HepG2 (cell line): ENCODE data around the gene RAB1B. TPM values are rescaled to one million over a fixed set of nuclear protein-coding genes. Genes with fewer than 3 reads are reported as not detected.

Experiments
- ARHGAP35 ChIP-seq: sonication (generic); formaldehyde crosslinking; IDR thresholded peaks from 2 replicates; pipeline ENCODE4 v1.9.0; 2022; ENCODE audit warnings: mild to moderate bottlenecking, inconsistent platforms, moderate library complexity, missing genetic modification reagents, borderline replicate concordance
- ATF7 ChIP-seq, 2 experiments: fragments of 450-650 bp in 1 of 2; sonication (generic) in 1 of 2; formaldehyde crosslinking in 1 of 2; IDR thresholded peaks; 2 replicates each; pipeline versions ENCODE4 v1.4.0 to v1.6.1; 2016 to 2020; ENCODE audit warnings: antibody characterized with exemption in 1 of 2, mild to moderate bottlenecking in 1 of 2, missing genetic modification reagents in 1 of 2
- CBX2 ChIP-seq, 2 experiments: fragments of 200-600 bp in 1 of 2; sonication (generic); formaldehyde crosslinking in 1 of 2; IDR thresholded peaks; 2 replicates each; pipeline versions ENCODE4 v1.7.0 to v1.8.1; 2018 to 2022; ENCODE audit warnings: low read depth in 2 of 2, low read length in 1 of 2, mild to moderate bottlenecking in 1 of 2, missing genetic modification reagents in 1 of 2
- CCAR2 ChIP-seq: fragments of 200-400 bp; formaldehyde crosslinking; optimal IDR thresholded peaks from 2 replicates; pipeline ENCODE3; 2018; ENCODE audit warnings: low read depth, mild to moderate bottlenecking, low read length, moderate library complexity
- ELF1 ChIP-seq: sonication (generic); formaldehyde crosslinking; IDR thresholded peaks from 2 replicates; pipeline ENCODE4 v1.4.0; 2020; ENCODE audit warnings: missing genetic modification reagents
- HOXA7 ChIP-seq: sonication (generic); formaldehyde crosslinking; IDR thresholded peaks from 2 replicates; pipeline ENCODE4 v1.8.1; 2022; ENCODE audit warnings: mild to moderate bottlenecking, missing genetic modification reagents, moderate library complexity
- KAT2B ChIP-seq: fragments of 150-350 bp; IDR thresholded peaks from 2 replicates; pipeline ENCODE4 v1.6.1; 2014; ENCODE audit warnings: low read depth, low read length, borderline replicate concordance
- KLF9 ChIP-seq: IDR thresholded peaks from 2 replicates; pipeline ENCODE4 v1.6.1; 2016; ENCODE audit warnings: low read depth
- MZF1 ChIP-seq: sonication (generic); formaldehyde crosslinking; IDR thresholded peaks from 2 replicates; pipeline ENCODE4 v1.8.1; 2023; ENCODE audit warnings: mild to moderate bottlenecking, missing genetic modification reagents, borderline replicate concordance
- NFE2 ChIP-seq: sonication (generic); formaldehyde crosslinking; IDR thresholded peaks from 2 replicates; pipeline ENCODE4 v1.4.0; 2020; ENCODE audit warnings: missing genetic modification reagents
- PHF5A ChIP-seq: IDR thresholded peaks from one replicate; pipeline ENCODE4 v1.6.1; 2018; ENCODE audit warnings: low read depth, missing genetic modification reagents; ENCODE audit not compliant: unreplicated experiment
- REXO4 ChIP-seq: sonication (generic); formaldehyde crosslinking; IDR thresholded peaks from 2 replicates; pipeline ENCODE4 v1.8.0; 2022; ENCODE audit warnings: missing genetic modification reagents, mild to moderate bottlenecking, borderline replicate concordance
- SCMH1 ChIP-seq: sonication (generic); formaldehyde crosslinking; IDR thresholded peaks from 2 replicates; pipeline ENCODE4 v1.9.0; 2021; ENCODE audit warnings: missing genetic modification reagents, mild to moderate bottlenecking, borderline replicate concordance
- ZBTB42 ChIP-seq: sonication (generic); formaldehyde crosslinking; IDR thresholded peaks from 2 replicates; pipeline ENCODE4 v1.5.0; 2020; ENCODE audit warnings: mild to moderate bottlenecking, missing genetic modification reagents
- ZFP41 ChIP-seq: sonication (generic); formaldehyde crosslinking; IDR thresholded peaks from 2 replicates; pipeline ENCODE4 v1.4.0; 2020; ENCODE audit warnings: mild to moderate bottlenecking, missing genetic modification reagents, borderline replicate concordance
- ZNF136 ChIP-seq: sonication (generic); formaldehyde crosslinking; IDR thresholded peaks from 2 replicates; pipeline ENCODE4 v1.8.1; 2022; ENCODE audit warnings: low read depth, mild to moderate bottlenecking, moderate library complexity, missing genetic modification reagents
- ZNF367 ChIP-seq: sonication (generic); formaldehyde crosslinking; IDR thresholded peaks from 2 replicates; pipeline ENCODE4 v1.4.0; 2020; ENCODE audit warnings: missing genetic modification reagents, borderline replicate concordance
- ZNF605 ChIP-seq: sonication (generic); formaldehyde crosslinking; IDR thresholded peaks from 2 replicates; pipeline ENCODE4 v1.8.0; 2022; ENCODE audit warnings: mild to moderate bottlenecking, missing genetic modification reagents
- ZNF652 ChIP-seq: IDR thresholded peaks from 2 replicates; pipeline ENCODE4 v1.6.1; 2016; ENCODE audit warnings: low read depth, borderline replicate concordance
- ZNF678 ChIP-seq: sonication (generic); formaldehyde crosslinking; IDR thresholded peaks from 2 replicates; pipeline ENCODE4 v1.4.0; 2020; ENCODE audit warnings: mild to moderate bottlenecking, missing genetic modification reagents
- ZNF720 ChIP-seq: sonication (generic); formaldehyde crosslinking; IDR thresholded peaks from 2 replicates; pipeline ENCODE4 v1.4.0; 2020; ENCODE audit warnings: missing genetic modification reagents
- ZSCAN12 ChIP-seq: sonication (generic); formaldehyde crosslinking; IDR thresholded peaks from 2 replicates; pipeline ENCODE4 v1.9.0; 2021; ENCODE audit warnings: mild to moderate bottlenecking, missing genetic modification reagents
- polyA plus RNA-seq, 8 experiments: library from polyadenylated mRNA; depleted of rRNA in 3 of 8; stranded (reverse) in 7 of 8; unstranded in 1 of 8; fragments of >200 nt; fragmentation: Illumina TruSeq in 4 of 8; extraction: Trizol in 4 of 8; gene quantifications; 2 replicates each; pipeline versions ENCODE4 v1.2.1 to v1.2.3, GENCODE V29; 2011 to 2016; ENCODE audit warnings: low read depth in 4 of 8, missing spikeins in 1 of 8, mixed read lengths in 1 of 8; ENCODE audit not compliant: insufficient read depth in 1 of 8
- total RNA-seq, 5 experiments: library from RNA; depleted of rRNA; stranded (reverse); fragments of >200 nt; fragmentation: Illumina TruSeq; extraction: Trizol; gene quantifications; 2 replicates each; pipeline ENCODE4 v1.2.3, GENCODE V29; 2016; ENCODE audit warnings: low read depth in 1 of 5
- TF ChIP-seq, protein P1 (sequence below), 2 experiments: sonication (generic) in 1 of 2; formaldehyde crosslinking in 1 of 2; IDR thresholded peaks; 2 replicates each; pipeline versions ENCODE4 v1.4.0 to v1.6.1; 2016 to 2020; ENCODE audit warnings: borderline replicate concordance in 1 of 2, low read depth in 1 of 2, mild to moderate bottlenecking in 1 of 2, missing genetic modification reagents in 1 of 2
- TF ChIP-seq, protein P2 (sequence below): sonication (generic); formaldehyde crosslinking; IDR thresholded peaks from 2 replicates; pipeline ENCODE4 v1.4.0; 2020; ENCODE audit warnings: missing genetic modification reagents

The RAB1B gene
- total and polyA plus RNA-seq, 2 of the 13 experiments (the other 11 are each of a cell fraction or from before 2014, with no cell fraction given): 77.9 to 87.9 TPM

DNA sequence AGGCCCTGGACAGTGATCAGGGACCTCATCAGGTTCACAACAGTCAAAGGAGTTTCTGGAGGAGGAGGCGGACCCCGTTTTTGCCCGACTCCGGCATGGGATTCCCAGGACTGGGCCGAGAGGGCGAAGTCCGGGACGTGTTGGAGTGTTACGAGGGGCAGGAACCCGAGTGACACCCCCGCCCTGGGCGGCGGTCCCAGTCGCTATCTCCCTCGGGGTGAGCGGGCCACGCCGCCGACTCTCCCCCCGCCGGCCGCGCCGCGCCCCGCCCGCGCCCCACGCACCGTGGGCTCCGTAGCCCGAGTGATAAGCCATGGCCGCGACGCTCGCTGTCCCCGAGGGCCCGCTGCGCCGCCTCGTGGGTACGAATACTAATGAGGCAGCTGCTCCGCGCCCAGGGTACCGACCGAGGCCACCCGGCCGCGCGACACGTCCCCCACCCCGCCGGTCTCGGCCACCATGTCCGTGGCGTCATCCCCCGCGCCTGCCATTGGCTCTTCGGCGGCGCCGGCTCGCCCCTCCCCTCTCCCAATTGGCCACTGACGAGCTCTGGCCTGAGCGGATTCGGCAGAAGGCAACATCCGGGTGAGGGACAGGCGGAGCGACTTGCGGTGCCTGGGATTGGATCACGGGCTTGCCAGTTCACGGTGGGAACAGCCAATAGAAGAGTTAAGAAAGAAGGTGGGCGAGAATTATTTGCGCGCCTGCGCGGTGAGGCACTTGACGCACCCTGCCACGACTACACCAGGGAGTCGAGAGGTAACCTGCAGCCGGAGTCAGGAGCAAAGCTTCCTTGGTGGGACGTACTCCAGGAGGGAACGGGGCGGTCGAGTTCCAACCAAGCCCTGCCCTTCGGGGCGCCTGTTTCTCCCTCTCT is 20.5 kb downstream of the RAB1B start, which contains the start of gene YIF1A (continued):
- TF ChIP-seq ZNF605 (CRISPR knock-in tag) (no peak), PHF5A (no peak), KLF9 (CRISPR knock-in tag) (no peak), ZNF136 (CRISPR knock-in tag) (no peak), HOXA7 (CRISPR knock-in tag) (no peak), SCMH1 (CRISPR knock-in tag) (no peak), ZNF367 (CRISPR knock-in tag) (no peak; the same call in 1 of the 2 replicates), ARHGAP35 (CRISPR knock-in tag) (no peak; the same call in 1 of the 2 replicates), ZNF678 (CRISPR knock-in tag) (no peak; the same call in none of the 2 replicates), ZBTB42 (CRISPR knock-in tag) (no peak), KAT2B (no peak), ZNF720 (CRISPR knock-in tag) (no peak), ZNF652 (CRISPR knock-in tag) (no peak), ZSCAN12 (CRISPR knock-in tag) (peak; percentile 57; the same call in 1 of the 2 replicates), NFE2 (CRISPR knock-in tag) (no peak), REXO4 (CRISPR knock-in tag) (no peak), MZF1 (CRISPR knock-in tag) (no peak), ELF1 (CRISPR knock-in tag) (peak; percentile 88), CBX2 (IDR thresholded peaks at IDR 0.05; ENCODE audit: low read depth, low read length) (no peak), CBX2 (CRISPR knock-in tag; IDR thresholded peaks at IDR 0.05; ENCODE audit: low read depth) (no peak; the same call in 1 of the 2 replicates), CCAR2 (no peak), ATF7 (IDR thresholded peaks at IDR 0.05) (peak; percentile 88), ATF7 (CRISPR knock-in tag; IDR thresholded peaks at IDR 0.05) (peak; percentile 99), ZFP41 (CRISPR knock-in tag) (no peak)
- TF ChIP-seq, protein P1, sequence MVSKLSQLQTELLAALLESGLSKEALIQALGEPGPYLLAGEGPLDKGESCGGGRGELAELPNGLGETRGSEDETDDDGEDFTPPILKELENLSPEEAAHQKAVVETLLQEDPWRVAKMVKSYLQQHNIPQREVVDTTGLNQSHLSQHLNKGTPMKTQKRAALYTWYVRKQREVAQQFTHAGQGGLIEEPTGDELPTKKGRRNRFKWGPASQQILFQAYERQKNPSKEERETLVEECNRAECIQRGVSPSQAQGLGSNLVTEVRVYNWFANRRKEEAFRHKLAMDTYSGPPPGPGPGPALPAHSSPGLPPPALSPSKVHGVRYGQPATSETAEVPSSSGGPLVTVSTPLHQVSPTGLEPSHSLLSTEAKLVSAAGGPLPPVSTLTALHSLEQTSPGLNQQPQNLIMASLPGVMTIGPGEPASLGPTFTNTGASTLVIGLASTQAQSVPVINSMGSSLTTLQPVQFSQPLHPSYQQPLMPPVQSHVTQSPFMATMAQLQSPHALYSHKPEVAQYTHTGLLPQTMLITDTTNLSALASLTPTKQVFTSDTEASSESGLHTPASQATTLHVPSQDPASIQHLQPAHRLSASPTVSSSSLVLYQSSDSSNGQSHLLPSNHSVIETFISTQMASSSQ (IDR thresholded peaks at IDR 0.05; ENCODE audit: low read depth): no peak
- TF ChIP-seq, protein P1 (CRISPR knock-in tag; IDR thresholded peaks at IDR 0.05; ENCODE audit: borderline replicate concordance): no peak; the same call in 1 of the 2 replicates
- TF ChIP-seq, protein P2, sequence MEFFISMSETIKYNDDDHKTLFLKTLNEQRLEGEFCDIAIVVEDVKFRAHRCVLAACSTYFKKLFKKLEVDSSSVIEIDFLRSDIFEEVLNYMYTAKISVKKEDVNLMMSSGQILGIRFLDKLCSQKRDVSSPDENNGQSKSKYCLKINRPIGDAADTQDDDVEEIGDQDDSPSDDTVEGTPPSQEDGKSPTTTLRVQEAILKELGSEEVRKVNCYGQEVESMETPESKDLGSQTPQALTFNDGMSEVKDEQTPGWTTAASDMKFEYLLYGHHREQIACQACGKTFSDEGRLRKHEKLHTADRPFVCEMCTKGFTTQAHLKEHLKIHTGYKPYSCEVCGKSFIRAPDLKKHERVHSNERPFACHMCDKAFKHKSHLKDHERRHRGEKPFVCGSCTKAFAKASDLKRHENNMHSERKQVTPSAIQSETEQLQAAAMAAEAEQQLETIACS (CRISPR knock-in tag): no peak
